Transverse colon (tissue), 4 donors: ENCODE measurements around the gene GMEB1.

Source experiments
- CTCF ChIP-seq, 5 experiments: fragments of 200-600 bp in 3 of 5; fragments of 450-650 bp in 2 of 5; sonication (generic) in 3 of 5; IDR thresholded peaks; 1 replicate in 2 of 5; 2 replicates in 3 of 5; pipeline ENCODE4 v1.5.1; 2016 to 2017; ENCODE audit warnings: antibody characterized with exemption in 5 of 5, inconsistent platforms in 3 of 5, mild to moderate bottlenecking in 2 of 5, moderate library complexity in 1 of 5
- EP300 ChIP-seq: sonication (generic); formaldehyde crosslinking; IDR thresholded peaks from one replicate; pipeline ENCODE4 v1.6.1; 2017; ENCODE audit warnings: antibody characterized with exemption, low read depth
- POLR2A ChIP-seq: fragments of 450-650 bp; IDR thresholded peaks from one replicate; pipeline ENCODE4 v1.6.1; 2016; ENCODE audit warnings: antibody characterized with exemption, mild to moderate bottlenecking, moderate library complexity
- POLR2AphosphoS5 ChIP-seq, 3 donors: sonication (generic); formaldehyde crosslinking; IDR thresholded peaks; one replicate each; pipeline ENCODE4 v1.6.1; 2016; ENCODE audit warnings: antibody characterized with exemption in 3 of 3

- TF ChIP-seq CTCF (IDR thresholded peaks at IDR 0.05) (no peak), EP300 (no peak), POLR2A (no peak), POLR2AphosphoS5 (IDR thresholded peaks at IDR 0.05) (no peak)
Measured at GRCh38 chr1:28648008-28648473, 20.5 kb upstream of the GMEB1 start.
